ENCODE data around the gene SETD7.

Gene SETD7

GRCh38 chr4:139556071-139556723 lies at the start of gene SETD7:
SETD7 (minus strand) TSS chr4:139556219; CDS start chr4:139556137, 82 bp downstream.
- peak; percentile 84 for DNase-seq

DNA sequence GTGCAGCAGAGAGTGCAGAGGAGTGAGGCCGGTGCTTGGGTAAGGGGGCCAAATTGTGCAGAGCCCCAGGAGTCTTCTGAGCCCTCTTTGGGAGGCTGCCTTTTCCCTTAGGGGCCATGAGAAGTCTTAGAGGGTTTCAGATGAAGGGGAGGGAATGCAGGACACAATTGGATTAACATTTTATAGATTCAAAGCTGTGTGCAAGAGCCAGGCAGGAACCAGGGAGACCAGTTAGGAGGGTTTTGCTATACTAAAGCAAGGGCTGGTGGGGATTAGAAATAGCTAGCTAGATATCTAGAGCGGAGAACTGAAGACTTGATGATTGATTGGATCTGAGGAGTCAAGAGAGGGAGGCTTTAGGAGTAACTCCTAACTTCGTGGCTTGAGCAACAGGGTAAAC lies 49.5 kb upstream of the SETD7 start:
- DNase-seq, result no peak

DNA sequence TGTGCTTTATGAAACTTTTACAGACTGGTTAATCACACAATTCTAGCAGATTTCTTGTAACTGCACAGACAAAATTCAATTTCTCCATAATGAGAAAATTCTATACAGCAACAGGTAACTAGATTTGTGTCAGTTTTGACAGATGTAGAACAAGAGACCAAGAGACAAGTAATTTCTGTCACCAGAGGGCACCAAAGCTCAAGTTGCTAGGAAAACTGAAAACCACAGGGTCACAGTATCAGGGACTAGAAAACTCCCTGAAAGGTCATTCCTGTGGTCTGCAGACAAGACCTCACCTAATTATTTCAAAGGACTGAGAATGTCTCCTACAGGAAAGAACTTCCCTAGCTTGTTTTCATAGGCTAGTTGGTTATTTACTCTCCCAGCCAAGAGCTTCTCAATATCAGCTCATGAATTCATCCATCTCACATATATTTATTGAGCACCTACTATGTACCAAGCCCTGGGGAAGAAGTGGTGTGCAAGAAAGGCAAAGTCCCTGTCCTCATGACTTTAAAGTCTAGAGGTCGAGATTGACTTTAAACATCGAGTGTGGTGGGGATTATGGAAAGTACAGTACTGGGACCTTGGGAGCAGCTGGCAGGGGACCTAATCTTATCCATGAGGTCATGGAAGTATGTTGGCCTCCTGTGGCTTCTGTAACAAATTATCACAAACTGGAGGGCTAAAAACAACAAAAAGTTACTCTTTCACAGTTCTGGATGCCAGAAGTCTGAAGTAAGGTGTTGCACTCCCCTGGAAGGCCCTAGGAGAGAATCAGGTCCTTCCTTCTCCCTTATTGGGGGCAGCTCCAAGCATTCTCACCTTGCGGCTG lies 47.8 kb upstream of the SETD7 start:
- DNase-seq, result peak; percentile 65

DNA sequence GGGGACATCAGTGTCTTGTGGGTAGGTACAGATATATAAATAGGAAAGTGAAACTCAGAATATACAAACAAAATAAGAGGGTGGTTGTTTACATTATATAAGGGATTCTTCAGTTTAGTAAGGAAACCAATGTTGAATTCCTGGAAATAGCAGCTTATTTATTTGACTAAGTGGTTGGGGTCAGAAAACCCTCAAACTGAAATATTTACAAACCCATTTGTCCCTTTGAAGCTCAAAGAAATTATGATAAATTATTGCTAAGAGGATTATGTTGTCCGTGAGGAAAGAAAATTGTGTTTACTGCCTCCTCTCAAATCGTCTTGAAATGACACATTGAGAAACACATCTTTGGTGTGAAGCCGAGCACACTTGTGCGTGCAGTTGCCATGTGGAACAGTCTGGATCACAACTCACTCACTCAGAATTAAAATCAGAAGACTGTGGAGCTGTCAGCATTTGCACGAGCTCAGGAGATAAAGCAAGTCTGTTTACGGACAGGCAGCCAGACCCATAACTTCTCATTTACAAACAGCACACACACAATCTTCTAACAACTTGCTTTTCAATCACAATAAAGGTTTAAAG lies 46.8 kb upstream of the SETD7 start:
- no peak for DNase-seq

GRCh38 chr4:139600662-139601061 lies 44.6 kb upstream of the SETD7 start:
- DNase-seq, result no peak

- peak; percentile 60 for DNase-seq
These were observed 43.8 kb upstream of the SETD7 start for GRCh38 chr4:139599594-139600374.

- DNase-seq, result no peak
These were observed 43.1 kb upstream of the SETD7 start for GRCh38 chr4:139599076-139599475.

DNA sequence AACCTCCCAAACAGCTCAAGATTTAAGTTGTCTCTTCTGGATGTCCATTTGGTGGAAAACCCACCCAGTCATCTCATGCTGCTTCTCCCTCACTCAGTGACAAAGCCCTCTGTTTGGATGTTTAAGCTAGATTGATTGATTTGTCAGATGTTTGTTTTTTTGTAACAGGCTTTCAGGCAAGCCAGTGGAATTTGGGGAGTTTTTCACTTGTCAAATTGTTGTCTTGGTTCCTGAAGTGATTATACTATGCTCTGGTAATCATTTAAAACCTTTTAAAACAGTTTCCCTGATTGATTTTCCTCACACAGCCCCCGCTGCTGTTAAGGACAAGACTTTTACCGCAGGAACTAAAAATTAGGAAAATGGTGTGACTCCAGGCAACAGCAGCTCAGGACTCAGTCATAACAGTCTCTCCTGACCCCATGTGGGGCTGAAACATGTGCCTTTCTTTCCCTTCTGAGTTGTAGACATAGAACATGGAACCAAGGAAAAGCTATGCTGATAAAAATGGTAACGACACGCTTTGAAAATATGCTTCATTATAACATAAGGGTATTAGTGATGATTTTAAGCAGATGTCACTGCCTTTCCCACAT lies 40.8 kb upstream of the SETD7 start:
- DNase-seq, result no peak

DNA sequence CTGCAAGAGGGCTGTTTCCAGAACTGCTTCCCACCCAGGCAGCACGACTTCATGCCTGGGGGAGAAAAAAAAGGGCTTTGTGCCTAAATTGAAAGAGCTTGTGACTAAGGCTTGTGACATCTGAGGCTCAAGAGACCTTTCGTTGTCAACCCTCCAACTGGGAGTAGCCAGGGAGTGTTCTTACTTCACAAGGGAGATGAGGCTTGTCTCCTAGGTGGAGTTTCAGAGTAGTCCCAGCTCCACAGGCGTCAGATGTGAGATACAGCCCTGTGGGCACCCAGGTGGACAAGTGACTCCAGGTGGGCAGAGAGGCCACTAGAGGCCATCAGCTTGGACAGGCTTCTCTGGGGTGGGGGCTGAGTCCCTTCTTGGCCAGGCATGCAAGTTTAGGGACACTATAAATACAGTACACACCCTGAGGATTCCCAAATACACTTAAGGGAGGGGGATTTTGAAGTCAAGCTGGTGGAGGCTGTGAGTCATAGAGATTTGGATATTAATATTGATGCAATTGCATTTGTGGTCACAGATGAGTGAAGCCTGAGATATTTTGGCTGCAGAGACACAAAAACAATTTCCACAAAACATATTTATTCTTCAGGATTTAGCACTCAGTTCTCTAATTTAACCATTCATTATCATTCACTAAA lies 40.1 kb upstream of the SETD7 start:
- DNase-seq, result peak; percentile 62

DNA sequence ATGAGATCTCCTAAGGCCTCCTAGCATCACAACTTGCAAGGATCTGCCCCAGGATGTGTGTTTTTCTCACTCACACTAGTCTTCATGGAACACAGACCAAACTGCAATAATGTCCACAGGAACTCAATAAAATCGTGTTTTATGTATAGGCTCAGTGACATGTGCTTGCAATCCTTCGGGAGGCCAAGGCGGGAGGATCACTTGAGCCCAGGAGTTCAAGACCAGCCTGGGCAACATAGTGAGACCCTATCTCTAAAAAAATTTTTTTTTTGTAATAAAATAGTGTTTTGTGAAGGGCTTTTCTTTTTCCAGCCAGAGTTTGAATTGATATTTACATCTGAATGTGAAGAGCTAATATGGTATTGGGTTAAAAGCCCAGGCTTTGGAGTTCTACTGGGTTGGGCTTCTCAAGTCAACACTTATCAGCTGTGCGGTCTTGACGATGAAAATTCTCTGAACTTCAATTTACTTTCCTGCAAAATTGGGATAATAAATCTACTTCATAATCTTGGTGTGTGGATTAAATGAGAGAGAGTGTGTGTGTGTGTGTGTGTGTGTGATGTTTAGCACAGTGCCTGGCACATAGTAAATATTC lies 38.7 kb upstream of the SETD7 start:
- no peak for DNase-seq

DNA sequence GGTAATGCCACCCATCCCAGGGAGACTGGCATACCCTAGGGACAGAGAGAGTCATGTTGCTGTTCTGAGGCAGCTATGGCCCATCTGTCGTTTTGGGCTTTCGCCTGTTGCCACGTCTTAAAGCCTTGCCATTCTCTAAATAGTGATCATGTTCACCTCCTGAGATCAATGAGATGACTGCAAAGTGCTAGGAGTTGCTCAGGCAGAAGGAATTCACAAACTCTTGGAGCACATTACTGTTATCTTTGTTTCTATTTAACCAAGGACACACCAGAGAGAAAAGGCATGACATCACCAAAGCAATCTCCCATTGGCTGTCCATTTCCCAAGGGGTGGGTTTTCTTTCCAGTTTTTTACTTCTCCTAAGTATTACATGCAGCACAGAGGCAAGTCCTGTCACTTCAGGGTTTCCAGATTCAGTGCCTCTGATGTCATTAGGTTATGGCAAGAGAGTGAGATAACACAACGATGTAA lies 37.1 kb upstream of the SETD7 start:
- DNase-seq, result peak; percentile 77

GRCh38 chr4:139589336-139590018 lies 33.5 kb upstream of the SETD7 start:
- no peak for DNase-seq

- DNase-seq, result no peak
These were observed 31.4 kb upstream of the SETD7 start for GRCh38 chr4:139587446-139587845.

DNA sequence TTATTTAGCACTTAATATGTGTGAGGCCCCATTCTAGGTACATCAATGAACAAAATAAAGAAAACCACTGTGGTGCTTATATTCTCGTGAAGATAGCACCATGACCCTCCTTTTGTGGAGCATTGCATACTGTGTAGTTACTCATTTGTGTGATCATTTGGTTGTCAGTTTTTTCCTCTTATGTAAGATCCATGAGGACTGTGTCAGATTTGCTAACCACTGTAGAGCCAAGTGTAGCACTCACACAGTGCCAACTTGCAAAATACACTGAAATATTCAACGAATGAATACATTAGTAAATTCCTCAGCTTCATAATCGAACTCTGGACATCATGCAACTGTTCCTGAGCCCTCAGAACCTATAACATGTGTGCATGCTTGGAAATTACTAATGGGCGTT lies 29.5 kb upstream of the SETD7 start:
- no peak for DNase-seq

DNA sequence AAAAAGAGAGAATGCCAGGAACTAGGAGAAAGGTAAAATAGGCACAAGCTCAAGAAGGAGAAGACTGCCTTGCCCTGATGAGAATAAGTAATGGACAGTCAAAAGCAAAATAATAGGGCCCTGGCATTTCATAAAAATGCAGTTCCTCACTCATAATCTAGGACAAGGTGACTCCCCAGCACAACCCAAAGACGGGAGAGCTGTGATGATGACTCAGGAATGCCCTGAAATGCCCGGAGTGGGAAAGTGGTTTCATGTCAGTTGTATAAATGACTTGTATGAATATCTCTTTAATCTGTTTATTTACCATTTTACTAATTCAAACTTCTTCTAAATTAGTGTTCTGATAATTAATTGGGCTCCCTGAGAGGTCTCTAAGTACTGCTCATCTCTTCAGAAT lies 28.8 kb upstream of the SETD7 start:
- DNase-seq, result no peak

DNA sequence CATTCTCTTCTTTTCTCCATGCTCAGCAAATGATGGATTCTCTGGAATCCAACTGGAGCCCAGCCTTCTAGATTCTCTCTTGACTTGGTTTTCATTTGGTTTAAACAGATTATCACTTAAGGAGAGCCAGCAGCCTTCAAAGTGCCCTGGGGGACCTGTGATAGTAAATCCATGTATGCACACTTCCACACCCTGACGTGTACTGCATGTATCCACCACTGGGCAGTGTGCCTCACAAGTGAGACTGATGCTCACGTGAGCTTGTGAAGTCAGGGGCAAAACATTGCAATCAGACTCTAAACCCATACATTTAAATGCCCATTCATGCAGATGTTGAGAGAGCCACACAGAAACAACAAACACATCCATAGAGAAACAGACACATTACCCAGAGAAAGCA lies 28.0 kb upstream of the SETD7 start:
- DNase-seq, result no peak

DNA sequence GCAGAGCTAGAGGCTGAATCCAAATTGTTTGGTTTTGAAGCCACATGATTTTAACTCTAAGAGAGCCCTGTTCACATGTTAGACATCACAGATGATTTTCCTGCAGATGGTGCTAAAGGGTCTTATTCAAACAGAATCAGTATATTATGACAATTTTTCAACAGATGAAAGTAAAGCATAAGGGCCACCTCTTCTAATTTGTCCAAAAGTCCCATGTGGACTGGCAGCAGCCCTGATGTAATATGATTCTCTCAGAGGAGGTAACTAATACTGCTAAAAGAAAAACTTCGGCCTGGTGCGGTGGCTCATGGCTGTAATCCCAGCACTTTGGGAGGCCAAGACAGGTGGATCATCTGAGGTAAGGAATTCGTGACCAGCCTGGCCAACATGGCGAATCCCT lies 26.0 kb upstream of the SETD7 start:
- DNase-seq, result no peak

GRCh38 chr4:139581096-139581495 lies 25.1 kb upstream of the SETD7 start:
- DNase-seq, result no peak

GRCh38 chr4:139576219-139576618 lies 20.2 kb upstream of the SETD7 start:
- peak; percentile 85 for DNase-seq

GRCh38 chr4:139575072-139575471 lies 19.1 kb upstream of the SETD7 start:
- DNase-seq, result no peak

GRCh38 chr4:139574641-139575040 lies 18.6 kb upstream of the SETD7 start:
- no peak for DNase-seq
